ENCODE results near the gene ORM1.

ORM1 gene

DNA sequence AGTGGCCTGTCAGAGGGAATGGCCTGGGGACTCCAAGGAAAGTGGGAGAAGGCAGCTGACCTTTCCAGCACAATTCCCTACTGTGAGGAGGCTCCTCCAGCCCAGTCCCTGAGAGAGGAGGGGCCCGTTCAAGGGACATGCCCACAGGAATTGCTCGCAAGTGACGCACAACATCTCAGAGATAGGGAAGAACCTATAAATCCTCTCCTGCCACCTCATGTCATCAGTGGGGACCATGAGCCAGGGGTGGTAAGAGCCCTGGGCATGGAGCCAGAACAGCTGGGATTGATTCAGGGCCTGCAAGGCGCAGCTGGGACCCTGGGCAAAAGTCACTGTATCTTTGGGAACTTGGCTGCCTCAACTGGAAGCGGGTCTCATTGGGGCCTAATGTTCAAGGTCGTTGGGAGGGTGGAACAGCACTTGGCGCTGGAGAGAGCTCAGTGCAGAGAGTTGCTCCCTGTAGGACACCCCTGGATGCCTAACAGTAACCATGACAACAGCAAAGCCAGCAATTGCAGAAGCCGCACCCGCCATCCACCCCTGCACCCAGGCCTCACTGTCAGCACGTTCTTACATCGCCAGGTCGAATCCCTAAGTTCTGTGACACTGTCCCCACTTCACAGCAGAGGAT, 41.3 kb upstream of the ORM1 start:
- Histone ChIP-seq H3K9me3 (ENCODE audit: control insufficient read depth in 2 of 2, low read length in 2 of 2) (no peaks in the 10 kb centered on the region), H3K27me3 (ENCODE audit: control insufficient read depth in 1 of 2, insufficient read depth in 2 of 2, low read length in 2 of 2) (no peaks in the 10 kb centered on the region), H3K27ac (ENCODE audit: low read length) (no peak overlapping the region), H3K4me1 (ENCODE audit: control insufficient read depth, insufficient read depth, low read length) (peaks cover 3% of the 10 kb centered on the region), H3K4me3 (ENCODE audit: low read length in 2 of 2) (no peak overlapping the region), H3K36me3 (ENCODE audit: control insufficient read depth in 2 of 2, insufficient read depth in 2 of 2, low read length in 2 of 2) (peaks cover 0 to 2% of the 10 kb centered on the region in 2 donors), H3K9ac (ENCODE audit: low read length in 2 of 2) (no peak overlapping the region)

DNA sequence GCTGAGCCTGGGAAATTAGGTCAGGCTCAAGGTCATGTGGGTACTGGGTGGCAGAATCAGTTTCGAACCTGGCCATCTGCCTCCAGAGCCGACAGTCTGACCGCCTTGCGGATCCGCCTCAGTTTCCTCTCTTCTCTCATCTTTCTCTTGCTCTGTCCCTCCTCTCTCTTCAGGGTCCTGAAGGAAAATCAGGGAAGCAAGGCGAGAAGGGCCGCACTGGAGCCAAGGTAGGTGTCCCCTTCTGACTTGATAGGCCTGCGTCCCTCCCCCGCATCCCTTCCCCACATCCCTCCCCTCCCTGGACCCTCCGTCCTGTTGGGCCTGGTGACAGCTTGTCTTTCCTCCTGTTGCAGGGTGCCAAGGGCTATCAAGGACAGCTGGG, 40.8 kb upstream of the ORM1 start:
- Histone ChIP-seq H3K4me3 (ENCODE audit: low read length in 2 of 2) (no peak overlapping the region), H3K36me3 (ENCODE audit: control insufficient read depth in 2 of 2, insufficient read depth in 2 of 2, low read length in 2 of 2) (no peaks in the 10 kb centered on the region), H3K9me3 (ENCODE audit: control insufficient read depth in 2 of 2, low read length in 2 of 2) (no peaks in the 10 kb centered on the region), H3K27me3 (ENCODE audit: control insufficient read depth in 1 of 2, insufficient read depth in 2 of 2, low read length in 2 of 2) (no peaks in the 10 kb centered on the region), H3K9ac (ENCODE audit: low read length in 2 of 2) (no peak overlapping the region), H3K27ac (ENCODE audit: low read length) (no peak overlapping the region), H3K4me1 (ENCODE audit: control insufficient read depth, insufficient read depth, low read length) (peaks cover 3% of the 10 kb centered on the region)

DNA sequence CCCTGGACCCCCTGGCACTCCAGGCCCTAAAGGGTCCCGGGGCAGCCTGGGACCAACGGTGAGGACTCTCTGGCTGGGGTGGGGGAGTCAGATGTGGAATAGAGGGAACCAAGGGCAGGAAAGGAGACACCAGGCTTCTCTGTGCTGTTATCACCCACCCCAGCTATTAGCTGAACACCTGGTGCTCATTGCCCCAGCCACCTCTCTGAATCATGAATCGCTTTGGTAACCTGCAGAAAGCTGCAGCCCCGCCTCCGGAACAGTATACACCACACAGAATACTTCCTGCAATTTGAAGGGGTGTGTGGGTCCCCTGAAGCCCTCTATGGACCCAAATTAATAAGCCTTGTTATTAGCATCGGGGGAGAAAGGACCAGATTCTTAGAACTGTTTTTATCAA, 40.4 kb upstream of the ORM1 start:
- no peaks in the 10 kb centered on the region for H3K27me3 ChIP-seq (ENCODE audit: control insufficient read depth in 1 of 2, insufficient read depth in 2 of 2, low read length in 2 of 2)
- no peak overlapping the region for H3K27ac ChIP-seq (ENCODE audit: low read length)
- H3K9me3 ChIP-seq (ENCODE audit: control insufficient read depth in 2 of 2, low read length in 2 of 2): no peaks in the 10 kb centered on the region
- H3K4me3 ChIP-seq (ENCODE audit: low read length in 2 of 2): no peak overlapping the region
- no peak overlapping the region for H3K9ac ChIP-seq (ENCODE audit: low read length in 2 of 2)
- H3K4me1 ChIP-seq (ENCODE audit: control insufficient read depth, insufficient read depth, low read length): peaks cover 3% of the 10 kb centered on the region
- no peaks in the 10 kb centered on the region for H3K36me3 ChIP-seq (ENCODE audit: control insufficient read depth in 2 of 2, insufficient read depth in 2 of 2, low read length in 2 of 2)

DNA sequence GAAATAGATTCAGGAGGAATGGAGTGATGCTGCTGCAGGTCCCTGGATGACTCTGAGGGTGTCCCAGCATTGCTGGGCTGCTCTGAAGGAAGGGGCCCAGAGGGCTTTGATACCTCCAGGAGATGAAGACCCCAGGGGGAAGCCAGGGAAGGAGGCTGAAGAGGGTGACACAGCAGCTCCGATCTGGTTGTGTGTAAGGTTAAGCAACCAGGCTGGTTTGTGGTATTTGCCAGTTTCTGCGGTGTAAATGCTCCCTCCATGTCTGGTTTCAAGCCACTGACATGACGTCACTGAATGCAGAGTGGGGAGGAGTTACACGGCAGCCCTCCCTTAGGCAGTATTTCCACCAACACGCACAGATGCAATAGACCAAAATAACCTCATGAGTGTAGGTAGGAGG, 40.0 kb upstream of the ORM1 start:
- Histone ChIP-seq H3K4me3 (ENCODE audit: low read length in 2 of 2) (no peak overlapping the region), H3K27ac (ENCODE audit: low read length) (no peak overlapping the region), H3K9me3 (ENCODE audit: control insufficient read depth in 2 of 2, low read length in 2 of 2) (no peaks in the 10 kb centered on the region), H3K9ac (ENCODE audit: low read length in 2 of 2) (no peak overlapping the region), H3K4me1 (ENCODE audit: control insufficient read depth, insufficient read depth, low read length) (peaks cover 8% of the 10 kb centered on the region), H3K27me3 (ENCODE audit: control insufficient read depth in 1 of 2, insufficient read depth in 2 of 2, low read length in 2 of 2) (no peaks in the 10 kb centered on the region), H3K36me3 (ENCODE audit: control insufficient read depth in 2 of 2, insufficient read depth in 2 of 2, low read length in 2 of 2) (no peaks in the 10 kb centered on the region)

DNA sequence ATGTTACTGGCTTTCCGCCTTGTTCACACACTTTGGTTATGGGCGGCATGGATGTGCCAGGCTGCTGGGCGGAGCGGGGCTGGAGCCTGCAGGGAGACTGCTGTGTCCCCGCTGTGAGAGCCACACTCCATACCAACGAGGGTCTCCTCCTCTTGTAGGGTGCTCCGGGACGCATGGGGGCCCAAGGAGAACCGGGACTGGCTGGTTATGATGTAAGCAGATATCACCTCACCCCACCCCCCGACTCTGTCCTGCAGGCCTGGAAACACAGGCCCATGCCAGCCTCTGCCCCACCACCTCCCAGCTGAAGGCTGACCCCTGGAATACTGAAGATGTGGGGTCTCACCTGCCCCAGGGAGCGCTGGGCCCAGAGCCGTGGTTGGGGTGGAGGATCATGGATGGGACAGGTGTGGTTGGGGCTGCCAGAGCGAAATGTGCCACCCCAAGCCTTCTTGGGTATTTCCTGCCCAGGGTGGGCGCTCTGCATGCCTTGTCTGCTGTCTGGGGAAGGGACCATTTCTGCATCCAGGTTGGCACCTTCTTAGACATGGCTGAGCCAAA, 39.3 kb upstream of the ORM1 start:
- Histone ChIP-seq H3K36me3 (ENCODE audit: control insufficient read depth in 2 of 2, insufficient read depth in 2 of 2, low read length in 2 of 2) (no peaks in the 10 kb centered on the region), H3K9me3 (ENCODE audit: control insufficient read depth in 2 of 2, low read length in 2 of 2) (no peaks in the 10 kb centered on the region), H3K9ac (ENCODE audit: low read length in 2 of 2) (no peak overlapping the region), H3K4me1 (ENCODE audit: control insufficient read depth, insufficient read depth, low read length) (peaks cover 15% of the 10 kb centered on the region), H3K27ac (ENCODE audit: low read length) (no peak overlapping the region), H3K4me3 (ENCODE audit: low read length in 2 of 2) (no peak overlapping the region), H3K27me3 (ENCODE audit: control insufficient read depth in 1 of 2, insufficient read depth in 2 of 2, low read length in 2 of 2) (no peaks in the 10 kb centered on the region)

DNA sequence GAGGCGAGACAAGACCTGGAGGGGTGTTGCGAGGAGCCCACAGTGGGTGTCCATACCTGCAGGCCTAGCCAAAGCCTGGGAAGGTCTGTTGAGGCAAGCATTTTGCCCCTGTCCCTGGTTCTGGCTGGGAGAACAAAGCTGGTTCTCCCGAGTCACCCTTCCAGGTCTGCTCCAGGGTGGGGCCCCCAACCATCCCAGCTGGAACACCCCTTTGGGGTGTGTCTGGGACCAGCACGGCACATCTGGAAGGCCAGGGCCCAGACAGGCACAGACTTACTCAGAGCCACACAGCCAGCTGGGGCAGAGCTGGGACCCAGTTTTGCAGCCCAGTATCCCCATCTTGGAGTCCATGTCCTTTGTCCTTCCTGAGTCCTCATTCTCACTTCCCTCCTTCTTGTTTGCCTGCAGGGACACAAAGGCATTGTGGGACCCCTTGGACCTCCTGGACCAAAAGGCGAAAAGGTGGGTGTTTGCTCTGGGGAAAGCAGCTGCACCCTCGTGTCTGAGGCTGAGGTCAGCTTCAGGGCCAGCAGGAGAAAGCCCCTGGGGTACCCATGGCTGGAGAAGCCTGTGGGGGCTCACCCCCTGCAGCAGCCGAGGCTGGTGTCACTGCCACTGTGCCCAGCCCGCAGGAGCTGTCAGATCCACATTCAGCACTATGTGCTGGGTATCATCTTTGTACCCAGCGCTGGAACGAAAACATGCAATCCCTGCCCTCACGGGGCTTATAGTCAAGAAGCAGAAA, 38.4 kb upstream of the ORM1 start:
- Histone ChIP-seq H3K9me3 (ENCODE audit: control insufficient read depth in 2 of 2, low read length in 2 of 2) (no peaks in the 10 kb centered on the region), H3K4me1 (ENCODE audit: control insufficient read depth, insufficient read depth, low read length) (peaks cover 15% of the 10 kb centered on the region), H3K9ac (ENCODE audit: low read length in 2 of 2) (no peak overlapping the region), H3K27ac (ENCODE audit: low read length) (no peak overlapping the region), H3K36me3 (ENCODE audit: control insufficient read depth in 2 of 2, insufficient read depth in 2 of 2, low read length in 2 of 2) (no peaks in the 10 kb centered on the region), H3K4me3 (ENCODE audit: low read length in 2 of 2) (no peak overlapping the region), H3K27me3 (ENCODE audit: control insufficient read depth in 1 of 2, insufficient read depth in 2 of 2, low read length in 2 of 2) (no peaks in the 10 kb centered on the region)

DNA sequence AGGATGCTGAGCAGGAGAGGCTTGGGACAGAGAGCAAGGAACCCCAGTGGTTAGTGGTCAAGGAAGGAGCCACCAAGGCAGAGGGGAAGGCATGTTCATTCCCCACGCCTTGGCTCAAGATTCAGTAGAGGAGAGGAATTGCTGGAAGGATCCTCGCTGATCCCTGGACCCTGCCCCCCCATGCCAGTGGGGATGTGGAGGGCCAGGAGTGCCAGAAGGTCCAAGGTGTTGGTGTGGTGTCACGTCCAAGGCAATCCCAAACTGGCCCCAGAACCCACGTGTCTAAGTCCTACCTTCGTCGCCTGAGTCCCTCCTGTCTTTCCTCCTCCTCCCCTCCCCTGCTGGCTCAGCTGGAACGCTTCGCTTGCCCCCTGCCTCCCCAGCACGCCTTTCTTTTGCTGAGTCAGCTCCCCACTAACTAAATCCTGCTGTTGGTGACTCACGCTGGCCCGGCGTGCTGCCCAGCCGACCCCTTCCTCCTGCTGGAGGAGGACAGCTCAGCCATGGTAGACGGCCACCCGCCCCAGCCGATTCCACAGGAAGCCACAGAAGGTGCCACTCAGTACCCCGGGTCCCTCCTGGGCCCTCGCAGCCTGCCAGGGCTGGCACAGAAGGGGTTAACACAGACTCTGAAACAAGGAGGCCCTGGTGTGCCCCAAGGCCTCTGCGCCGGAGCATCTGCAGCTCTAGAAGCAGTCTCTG, 37.6 kb upstream of the ORM1 start:
- Histone ChIP-seq H3K9me3 (ENCODE audit: control insufficient read depth in 2 of 2, low read length in 2 of 2) (no peaks in the 10 kb centered on the region), H3K4me1 (ENCODE audit: control insufficient read depth, insufficient read depth, low read length) (peaks cover 15% of the 10 kb centered on the region), H3K4me3 (ENCODE audit: low read length in 2 of 2) (no peak overlapping the region), H3K27ac (ENCODE audit: low read length) (no peak overlapping the region), H3K27me3 (ENCODE audit: control insufficient read depth in 1 of 2, insufficient read depth in 2 of 2, low read length in 2 of 2) (no peaks in the 10 kb centered on the region), H3K9ac (ENCODE audit: low read length in 2 of 2) (no peak overlapping the region), H3K36me3 (ENCODE audit: control insufficient read depth in 2 of 2, insufficient read depth in 2 of 2, low read length in 2 of 2) (no peaks in the 10 kb centered on the region)

DNA sequence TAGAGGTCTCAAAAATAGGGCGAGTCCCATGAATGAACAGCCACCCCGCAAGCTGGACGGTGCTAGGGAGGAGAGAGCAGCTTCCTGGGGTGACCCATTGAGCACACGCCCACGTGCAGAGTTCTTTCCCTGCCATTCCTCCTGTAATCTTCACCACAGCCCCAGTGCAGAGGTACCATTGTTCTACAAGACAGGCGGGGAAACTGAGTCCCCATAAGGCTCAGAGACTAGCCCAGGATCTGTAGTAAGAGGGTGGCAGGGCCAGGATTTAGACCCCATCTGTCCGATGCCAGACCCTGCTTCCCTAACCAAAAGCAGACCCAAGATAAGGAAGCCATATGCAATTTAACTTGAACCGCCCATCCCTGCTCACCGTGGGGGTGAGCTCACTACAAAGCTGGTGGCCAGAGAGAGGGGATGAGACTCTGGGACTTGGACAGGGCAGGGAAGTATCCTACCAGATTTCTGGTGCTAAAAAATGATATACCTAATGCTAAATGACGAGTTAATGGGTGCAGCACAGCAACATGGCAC, 36.7 kb upstream of the ORM1 start:
- Histone ChIP-seq H3K27me3 (ENCODE audit: control insufficient read depth in 1 of 2, insufficient read depth in 2 of 2, low read length in 2 of 2) (no peaks in the 10 kb centered on the region), H3K4me3 (ENCODE audit: low read length in 2 of 2) (no peak overlapping the region), H3K9me3 (ENCODE audit: control insufficient read depth in 2 of 2, low read length in 2 of 2) (no peaks in the 10 kb centered on the region), H3K27ac (ENCODE audit: low read length) (no peak overlapping the region), H3K4me1 (ENCODE audit: control insufficient read depth, insufficient read depth, low read length) (peaks cover 15% of the 10 kb centered on the region), H3K36me3 (ENCODE audit: control insufficient read depth in 2 of 2, insufficient read depth in 2 of 2, low read length in 2 of 2) (no peaks in the 10 kb centered on the region), H3K9ac (ENCODE audit: low read length in 2 of 2) (no peak overlapping the region)

DNA sequence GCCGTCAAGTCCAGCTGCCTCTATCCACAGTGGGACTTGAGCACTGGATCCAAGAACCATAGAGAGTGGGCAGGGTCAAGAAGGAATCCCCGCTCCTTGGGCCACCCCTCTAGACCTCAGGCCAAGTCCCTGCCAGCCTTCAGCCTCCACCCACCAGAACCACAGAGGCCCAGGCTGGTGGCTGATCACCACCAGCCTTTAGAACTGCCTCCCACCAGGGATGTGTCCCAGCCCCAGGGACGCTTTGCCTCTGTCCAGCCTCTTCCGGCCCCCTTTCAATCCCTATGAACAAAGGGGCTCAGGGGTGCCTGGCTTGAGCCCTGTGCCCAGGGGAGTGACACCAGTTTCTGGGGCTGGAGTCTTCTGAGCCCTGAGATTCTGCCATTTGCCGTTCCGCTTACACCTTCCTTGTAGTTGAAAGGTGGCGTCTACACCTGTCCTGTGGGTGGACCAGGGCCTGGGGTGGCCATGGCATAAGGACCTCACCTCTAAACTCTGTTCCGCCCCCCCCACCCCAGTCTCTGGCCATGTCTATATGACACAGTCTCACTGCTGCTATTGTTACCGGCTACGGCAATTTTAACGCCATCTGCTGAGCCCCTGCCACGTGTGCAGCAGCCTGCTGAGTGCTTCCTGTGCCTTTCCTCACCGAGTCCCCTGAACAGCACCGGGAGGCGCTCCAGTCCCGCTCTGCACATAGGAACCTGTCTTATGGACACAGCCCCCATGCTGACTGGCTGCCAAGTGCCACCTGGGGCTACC, 35.7 kb upstream of the ORM1 start:
- H3K9me3 ChIP-seq (ENCODE audit: control insufficient read depth in 2 of 2, low read length in 2 of 2): no peaks in the 10 kb centered on the region
- H3K27ac ChIP-seq (ENCODE audit: low read length): no peak overlapping the region
- no peaks in the 10 kb centered on the region for H3K27me3 ChIP-seq (ENCODE audit: control insufficient read depth in 1 of 2, insufficient read depth in 2 of 2, low read length in 2 of 2)
- H3K4me1 ChIP-seq (ENCODE audit: control insufficient read depth, insufficient read depth, low read length): peaks cover 15% of the 10 kb centered on the region
- peaks cover 0 to under 1% of the 10 kb centered on the region in 2 donors for H3K36me3 ChIP-seq (ENCODE audit: control insufficient read depth in 2 of 2, insufficient read depth in 2 of 2, low read length in 2 of 2)
- H3K9ac ChIP-seq (ENCODE audit: low read length in 2 of 2): no peak overlapping the region
- H3K4me3 ChIP-seq (ENCODE audit: low read length in 2 of 2): no peak overlapping the region

DNA sequence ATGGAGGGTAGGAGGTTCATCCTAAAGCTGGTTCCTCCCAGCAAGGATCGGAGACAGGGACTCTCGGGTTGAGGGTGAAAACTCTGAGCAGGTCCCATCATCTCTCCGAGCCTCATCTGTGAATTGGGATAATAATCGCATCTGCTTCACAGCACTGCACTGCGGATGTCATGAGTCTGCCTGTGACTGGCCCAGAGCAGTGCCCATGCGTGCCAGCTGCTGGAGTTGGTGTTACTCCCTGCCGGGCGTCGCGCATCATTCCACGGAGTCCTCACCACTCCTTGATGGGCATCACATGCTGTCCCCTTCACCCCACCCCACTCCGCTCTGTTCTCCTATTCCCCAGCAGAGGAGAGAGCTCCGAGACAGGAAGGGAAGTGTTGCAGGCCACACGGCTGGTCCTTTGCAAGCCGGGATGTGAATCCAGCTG, 35.1 kb upstream of the ORM1 start:
- Histone ChIP-seq H3K9ac (ENCODE audit: low read length in 2 of 2) (no peak overlapping the region), H3K36me3 (ENCODE audit: control insufficient read depth in 2 of 2, insufficient read depth in 2 of 2, low read length in 2 of 2) (peaks cover 0 to 3% of the 10 kb centered on the region in 2 donors), H3K4me3 (ENCODE audit: low read length in 2 of 2) (no peak overlapping the region), H3K4me1 (ENCODE audit: control insufficient read depth, insufficient read depth, low read length) (peaks cover 15% of the 10 kb centered on the region), H3K9me3 (ENCODE audit: control insufficient read depth in 2 of 2, low read length in 2 of 2) (no peaks in the 10 kb centered on the region), H3K27ac (ENCODE audit: low read length) (no peak overlapping the region), H3K27me3 (ENCODE audit: control insufficient read depth in 1 of 2, insufficient read depth in 2 of 2, low read length in 2 of 2) (no peaks in the 10 kb centered on the region)
